ENCODE measurements around the gene DEFB127. TPM values are rescaled to one million over a fixed set of nuclear protein-coding genes. Genes with fewer than 3 reads are reported as not detected.
"Not testable (repeated sequence)": the region's sequence is repeated elsewhere in the genome, so short reads cannot be mapped to it uniquely, and the experiment has no call there.

The DEFB127 gene
- total and polyA plus RNA-seq, 5 donors, result not detected

DNA sequence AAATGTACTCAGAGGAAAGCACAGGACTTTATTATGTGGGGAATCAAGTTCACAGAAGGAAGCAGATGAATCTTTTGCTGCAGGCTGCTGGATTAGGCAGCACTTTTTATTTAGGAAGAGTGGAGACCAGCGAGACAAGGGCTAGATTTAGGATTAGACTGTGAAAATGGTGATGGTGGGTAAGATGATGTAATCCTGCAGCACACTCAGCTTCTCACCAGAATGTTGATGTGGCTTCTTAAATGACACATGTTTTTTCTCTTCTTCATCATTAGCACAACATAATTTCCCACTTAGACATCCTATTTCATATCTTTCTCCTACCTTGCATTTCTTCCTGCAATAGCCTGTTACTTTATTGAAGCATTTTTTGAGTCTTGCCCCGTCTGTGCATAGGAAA, 30.5 kb downstream of the DEFB127 start:
- Histone ChIP-seq H3K9me3 (ENCODE audit: control insufficient read depth, low read length) (no peaks in the 10 kb centered on the region), H3K4me1 (ENCODE audit: control insufficient read depth, insufficient read depth, low read length) (no peaks in the 10 kb centered on the region), H3K27me3 (ENCODE audit: control insufficient read depth, insufficient read depth) (no peaks in the 10 kb centered on the region), H3K27ac (ENCODE audit: low read length) (no peak overlapping the region), H3K4me3 (ENCODE audit: low read length) (no peak overlapping the region)
- ATAC-seq (no peak), DNase-seq (no peak)
- WGBS, result 61% methylated on average over 2 of the region's 2 CpGs
- intact Hi-C loops (cut with DNase I), result no loop called here

DNA sequence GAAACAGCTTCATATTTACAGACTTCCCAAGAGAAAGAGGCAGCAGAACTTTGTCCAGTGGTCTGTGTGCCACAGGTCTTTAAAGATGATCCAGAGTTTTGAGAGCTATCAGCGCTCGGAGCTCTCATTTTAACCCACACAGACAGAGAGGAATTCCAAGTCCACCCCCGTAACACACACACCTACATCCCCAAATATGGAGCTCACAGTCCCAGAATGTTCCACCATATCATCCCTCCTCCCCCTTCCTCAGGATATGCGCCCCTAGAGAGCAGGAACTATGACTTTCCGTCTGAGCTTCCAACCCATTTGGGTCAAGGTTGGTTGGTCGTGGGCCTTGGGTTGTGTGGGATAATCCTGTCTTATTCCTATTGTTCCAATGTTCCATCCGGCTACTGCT, 32.4 kb downstream of the DEFB127 start, which contains the start of gene DEFB128:
Gene DEFB128, minus strand, starts transcription at position 101 of the 400 bp plus-strand sequence. Its CDS starts 88 bp downstream, at position 13.
- intact Hi-C loops (cut with DNase I), result no loop called here
- Histone ChIP-seq H3K27me3 (ENCODE audit: control insufficient read depth, insufficient read depth) (no peaks in the 10 kb centered on the region), H3K4me1 (ENCODE audit: control insufficient read depth, insufficient read depth, low read length) (no peaks in the 10 kb centered on the region), H3K27ac (ENCODE audit: low read length) (no peak within 1 kb of the TSS), H3K9me3 (ENCODE audit: control insufficient read depth, low read length) (no peaks in the 10 kb centered on the region), H3K4me3 (ENCODE audit: low read length) (no peak within 1 kb of the TSS)
- ATAC-seq (no peak), DNase-seq (no peak)
- 52% methylated on average over 7 of the region's 7 CpGs for WGBS

DNA sequence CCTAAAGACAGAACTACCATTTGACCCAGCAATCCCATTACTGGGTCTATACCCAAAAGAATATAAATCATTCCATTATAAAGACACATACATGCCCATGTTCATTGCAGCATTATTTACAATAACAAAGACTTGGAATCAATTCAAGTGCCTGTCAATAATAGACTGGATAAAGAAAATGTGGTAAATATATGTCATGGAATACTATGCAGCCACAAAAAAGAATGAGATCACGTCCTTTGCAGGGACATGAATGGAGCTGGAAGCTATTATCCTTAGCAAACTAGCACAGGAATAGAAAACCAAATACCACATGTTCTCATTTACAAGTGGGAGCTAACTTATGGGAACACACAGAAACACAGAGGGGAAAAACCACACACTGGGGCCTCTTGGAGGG, 41.0 kb downstream of the DEFB127 start:
- no peaks in the 10 kb centered on the region for H3K9me3 ChIP-seq (ENCODE audit: control insufficient read depth, low read length)
- no peak overlapping the region for H3K4me3 ChIP-seq (ENCODE audit: low read length)
- no peak overlapping the region for H3K27ac ChIP-seq (ENCODE audit: low read length)
- WGBS, result 78% methylated on average over 1 of the region's 1 CpG
- intact Hi-C loops (cut with DNase I), result no loop called here
- H3K4me1 ChIP-seq (ENCODE audit: control insufficient read depth, insufficient read depth, low read length), result no peaks in the 10 kb centered on the region
- no peak for DNase-seq
- no peaks in the 10 kb centered on the region for H3K27me3 ChIP-seq (ENCODE audit: control insufficient read depth, insufficient read depth)
- ATAC-seq, result no peak

DNA sequence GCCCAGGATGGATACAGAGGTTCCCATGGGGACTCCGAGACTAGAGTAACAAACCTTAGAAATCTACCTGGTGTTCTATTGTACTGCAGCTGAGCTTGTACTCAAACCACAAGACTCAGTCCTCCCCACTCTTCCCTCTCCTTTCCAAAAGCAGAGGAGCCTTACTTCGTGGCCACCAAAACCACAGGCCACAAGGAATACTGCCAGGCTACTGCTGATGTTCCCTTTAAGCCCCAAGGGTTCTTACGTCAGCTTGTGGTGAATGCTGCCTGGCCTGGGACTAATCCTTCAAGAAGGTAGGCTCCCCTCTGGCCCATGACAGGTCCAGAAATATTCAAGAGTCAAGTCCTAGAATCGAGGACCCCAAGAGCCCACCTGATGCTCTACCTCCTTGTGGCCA, 42.7 kb downstream of the DEFB127 start:
- no peaks in the 10 kb centered on the region for H3K4me1 ChIP-seq (ENCODE audit: control insufficient read depth, insufficient read depth, low read length)
- WGBS, result 64% methylated on average over 4 of the region's 4 CpGs
- no peak overlapping the region for H3K27ac ChIP-seq (ENCODE audit: low read length)
- H3K27me3 ChIP-seq (ENCODE audit: control insufficient read depth, insufficient read depth), result no peaks in the 10 kb centered on the region
- DNase-seq (no peak), ATAC-seq (no peak)
- intact Hi-C loops (cut with DNase I), result no loop called here
- no peaks in the 10 kb centered on the region for H3K9me3 ChIP-seq (ENCODE audit: control insufficient read depth, low read length)
- H3K4me3 ChIP-seq (ENCODE audit: low read length), result no peak overlapping the region

DNA sequence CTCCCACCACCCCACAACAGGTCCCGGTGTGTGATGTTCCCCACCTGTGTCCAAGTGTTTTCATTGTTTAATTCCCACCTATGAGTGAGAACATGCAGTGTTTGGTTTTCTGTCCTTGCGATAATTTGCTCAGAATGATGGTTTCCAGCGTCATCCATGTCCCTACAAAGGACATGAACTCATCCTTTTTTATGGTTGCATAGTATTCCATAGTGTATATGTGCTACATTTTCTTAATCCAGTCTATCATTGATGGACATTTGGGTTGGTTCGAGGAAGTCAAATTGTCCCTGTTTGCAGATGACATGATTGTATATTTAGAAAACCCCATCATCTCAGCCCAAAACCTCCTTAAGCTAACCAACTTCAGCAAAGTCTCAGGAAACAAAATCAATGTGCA, 46.4 kb downstream of the DEFB127 start:
- H3K27ac ChIP-seq (ENCODE audit: low read length); H3K9me3 ChIP-seq (ENCODE audit: control insufficient read depth, low read length); H3K27me3 ChIP-seq (ENCODE audit: control insufficient read depth, insufficient read depth); ATAC-seq; intact Hi-C loops (cut with DNase I); H3K4me1 ChIP-seq (ENCODE audit: control insufficient read depth, insufficient read depth, low read length); DNase-seq; H3K4me3 ChIP-seq (ENCODE audit: low read length): not testable (repeated sequence)
- 70% methylated on average over 4 of the region's 4 CpGs for WGBS

Other genes with a start within 250 kb of the DEFB127 start
- gene DEFB125, start 69.8 kb upstream of the DEFB127 start, total RNA-seq, result not detected
- not detected for gene DEFB125, start 69.8 kb upstream of the DEFB127 start, polyA plus RNA-seq
- gene DEFB126, start 14.9 kb upstream of the DEFB127 start, total RNA-seq, result not detected
- gene DEFB126, start 14.9 kb upstream of the DEFB127 start, polyA plus RNA-seq, result not detected
- not detected for gene DEFB128, start 32.3 kb downstream of the DEFB127 start, total RNA-seq
- not detected for gene DEFB128, start 32.3 kb downstream of the DEFB127 start, polyA plus RNA-seq
- gene DEFB129, start 69.8 kb downstream of the DEFB127 start, total RNA-seq, result not detected
- not detected for gene DEFB129, start 69.8 kb downstream of the DEFB127 start, polyA plus RNA-seq
- not detected for gene DEFB132, start 100.3 kb downstream of the DEFB127 start, total RNA-seq
- gene DEFB132, start 100.3 kb downstream of the DEFB127 start, polyA plus RNA-seq, result not detected
- 1 to 10 TPM; 4.8 to 9.1 (median 6.9) TPM for gene C20orf96, start 133.3 kb downstream of the DEFB127 start, total RNA-seq
- 4.2 TPM for gene C20orf96, start 133.3 kb downstream of the DEFB127 start, polyA plus RNA-seq
- gene ZCCHC3, start 140.1 kb downstream of the DEFB127 start, total RNA-seq, result 10 to 100 TPM; 13.0 to 14.3 (median 13.9) TPM
- gene ZCCHC3, start 140.1 kb downstream of the DEFB127 start, polyA plus RNA-seq, result 10.5 TPM
- gene SOX12, start 168.1 kb downstream of the DEFB127 start, total RNA-seq, result 10 to 100 TPM in 3 of 4 donors, 1 to 10 TPM in 1; 7.4 to 13.7 (median 11.8) TPM
- 5.1 TPM for gene SOX12, start 168.1 kb downstream of the DEFB127 start, polyA plus RNA-seq
- 10 to 100 TPM; 24.5 to 30.9 (median 24.8) TPM for gene NRSN2, start 189.7 kb downstream of the DEFB127 start, total RNA-seq
- gene NRSN2, start 189.7 kb downstream of the DEFB127 start, polyA plus RNA-seq, result 26.6 TPM
- gene TRIB3, start 223.3 kb downstream of the DEFB127 start, total RNA-seq, result 1 to 10 TPM in 1 of 4 donors, under 1 TPM in 3; 0.49 to 2.1 (median 0.66) TPM
- 1.0 TPM for gene TRIB3, start 223.3 kb downstream of the DEFB127 start, polyA plus RNA-seq

Data from right cardiac atrium (tissue), 5 donors.